ENCODE data around the gene KDM4B.

DNA sequence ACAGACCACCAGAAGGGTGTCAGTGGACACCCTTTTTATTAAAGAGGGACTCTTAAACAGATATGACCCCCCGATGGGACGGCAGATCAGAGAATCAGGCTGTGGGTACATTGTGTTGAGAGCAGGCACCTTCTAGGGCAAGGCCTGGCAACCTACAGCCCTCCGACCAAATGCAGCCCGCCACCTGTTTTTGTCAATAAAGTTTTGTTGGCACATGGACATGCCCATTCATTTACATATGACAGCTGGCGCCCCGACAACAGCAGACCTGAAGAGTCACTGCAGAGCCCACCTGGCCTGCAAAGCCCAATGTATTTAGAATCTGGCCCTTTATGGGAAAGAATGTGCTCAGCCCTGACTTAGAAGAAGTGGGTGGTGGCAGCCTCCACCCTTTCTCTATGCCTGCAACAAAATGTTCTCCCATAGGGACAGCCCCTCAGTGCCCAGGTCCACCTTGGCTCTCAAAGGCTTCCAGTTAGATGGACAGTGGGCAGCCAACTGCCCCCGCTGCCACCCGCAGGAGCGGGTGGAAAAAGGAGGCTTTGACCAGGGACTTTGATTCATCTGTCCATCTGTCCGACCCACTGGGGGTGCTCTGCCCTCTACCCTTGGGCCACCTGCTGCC is 186.8 kb downstream of the KDM4B start:
- TF ChIP-seq, protein P1, sequence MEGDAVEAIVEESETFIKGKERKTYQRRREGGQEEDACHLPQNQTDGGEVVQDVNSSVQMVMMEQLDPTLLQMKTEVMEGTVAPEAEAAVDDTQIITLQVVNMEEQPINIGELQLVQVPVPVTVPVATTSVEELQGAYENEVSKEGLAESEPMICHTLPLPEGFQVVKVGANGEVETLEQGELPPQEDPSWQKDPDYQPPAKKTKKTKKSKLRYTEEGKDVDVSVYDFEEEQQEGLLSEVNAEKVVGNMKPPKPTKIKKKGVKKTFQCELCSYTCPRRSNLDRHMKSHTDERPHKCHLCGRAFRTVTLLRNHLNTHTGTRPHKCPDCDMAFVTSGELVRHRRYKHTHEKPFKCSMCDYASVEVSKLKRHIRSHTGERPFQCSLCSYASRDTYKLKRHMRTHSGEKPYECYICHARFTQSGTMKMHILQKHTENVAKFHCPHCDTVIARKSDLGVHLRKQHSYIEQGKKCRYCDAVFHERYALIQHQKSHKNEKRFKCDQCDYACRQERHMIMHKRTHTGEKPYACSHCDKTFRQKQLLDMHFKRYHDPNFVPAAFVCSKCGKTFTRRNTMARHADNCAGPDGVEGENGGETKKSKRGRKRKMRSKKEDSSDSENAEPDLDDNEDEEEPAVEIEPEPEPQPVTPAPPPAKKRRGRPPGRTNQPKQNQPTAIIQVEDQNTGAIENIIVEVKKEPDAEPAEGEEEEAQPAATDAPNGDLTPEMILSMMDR (IDR thresholded peaks at IDR 0.05; ENCODE audit: low read depth, low read length, poor library complexity, severe bottlenecking), result no peak
- TF ChIP-seq EZH2phosphoT487 (IDR thresholded peaks at IDR 0.05; ENCODE audit: borderline replicate concordance, low read length), result no peak
